ENCODE measurements around the gene AANAT. TPM values are rescaled to one million over a fixed set of nuclear protein-coding genes. Genes with fewer than 3 reads are reported as not detected.

Gene AANAT
- total RNA-seq, 4 donors from 2014 or later, result not detected

GRCh38 chr17:76432004-76432403, 35.4 kb upstream of the AANAT start:
- no peak overlapping the region for H3K27ac ChIP-seq
- DNase-seq, result no peak
- TF ChIP-seq CTCF (IDR thresholded peaks at IDR 0.05) (no peak), POLR2A (IDR thresholded peaks at IDR 0.05) (no peak)
- intact Hi-C loops (cut with DNase I; ENCODE audit: low total_unique reads), result no loop called here
- no peak overlapping the region for H3K4me3 ChIP-seq
- H3K9me3 ChIP-seq, result no peaks in the 10 kb centered on the region
- H3K4me1 ChIP-seq, result no peaks in the 10 kb centered on the region
- H3K27me3 ChIP-seq, result no peaks in the 10 kb centered on the region
- H3K36me3 ChIP-seq, result no peaks in the 10 kb centered on the region

- Histone ChIP-seq H3K27me3 (no peaks in the 10 kb centered on the region), H3K27ac (no peak overlapping the region), H3K36me3 (no peaks in the 10 kb centered on the region), H3K4me1 (no peaks in the 10 kb centered on the region), H3K4me3 (no peak overlapping the region), H3K9me3 (no peaks in the 10 kb centered on the region)
- no peak for DNase-seq
- TF ChIP-seq CTCF (IDR thresholded peaks at IDR 0.05) (no peak), POLR2A (IDR thresholded peaks at IDR 0.05) (no peak)
- intact Hi-C loops (cut with DNase I; ENCODE audit: low total_unique reads), result no loop called here
Measured at GRCh38 chr17:76432712-76433336, 34.6 kb upstream of the AANAT start.

GRCh38 chr17:76433693-76434092, 33.7 kb upstream of the AANAT start:
- TF ChIP-seq CTCF (IDR thresholded peaks at IDR 0.05) (no peak), POLR2A (IDR thresholded peaks at IDR 0.05) (no peak)
- no peaks in the 10 kb centered on the region for H3K36me3 ChIP-seq
- intact Hi-C loops (cut with DNase I; ENCODE audit: low total_unique reads), result no loop called here
- H3K9me3 ChIP-seq, result no peaks in the 10 kb centered on the region
- no peaks in the 10 kb centered on the region for H3K4me1 ChIP-seq
- H3K27ac ChIP-seq, result no peak overlapping the region
- DNase-seq, result no peak
- H3K27me3 ChIP-seq, result no peaks in the 10 kb centered on the region
- H3K4me3 ChIP-seq, result no peak overlapping the region

- Histone ChIP-seq H3K27me3 (no peaks in the 10 kb centered on the region), H3K27ac (no peak overlapping the region), H3K9me3 (no peaks in the 10 kb centered on the region), H3K4me1 (no peaks in the 10 kb centered on the region), H3K36me3 (no peaks in the 10 kb centered on the region), H3K4me3 (no peak overlapping the region)
- no peak for DNase-seq
- intact Hi-C loops (cut with DNase I; ENCODE audit: low total_unique reads), result no loop called here
- TF ChIP-seq CTCF (IDR thresholded peaks at IDR 0.05) (no peak), POLR2A (IDR thresholded peaks at IDR 0.05) (no peak)
Measured at GRCh38 chr17:76434870-76435269, 32.5 kb upstream of the AANAT start.

GRCh38 chr17:76435751-76436150, 31.7 kb upstream of the AANAT start:
- H3K36me3 ChIP-seq, result no peaks in the 10 kb centered on the region
- no peaks in the 10 kb centered on the region for H3K9me3 ChIP-seq
- H3K4me3 ChIP-seq, result no peak overlapping the region
- intact Hi-C loops (cut with DNase I; ENCODE audit: low total_unique reads), result no loop called here
- no peak for TF ChIP-seq POLR2A (IDR thresholded peaks at IDR 0.05)
- no peak for TF ChIP-seq CTCF (IDR thresholded peaks at IDR 0.05)
- H3K27ac ChIP-seq, result no peak overlapping the region
- H3K4me1 ChIP-seq, result no peaks in the 10 kb centered on the region
- no peak for DNase-seq
- H3K27me3 ChIP-seq, result no peaks in the 10 kb centered on the region

Data from uterus (tissue), 4 donors.